HepG2 (cell line): ENCODE results near the gene SPOPL. TPM values are rescaled to one million over a fixed set of nuclear protein-coding genes. Genes with fewer than 3 reads are reported as not detected.
A peak's percentile ranks its signal among the peaks of the same experiment; 100 is the strongest.

Source experiments
- ARID2 ChIP-seq: sonication (generic); formaldehyde crosslinking; IDR thresholded peaks from 2 replicates; pipeline ENCODE4 v1.8.1; 2022; ENCODE audit warnings: mild to moderate bottlenecking, missing genetic modification reagents, borderline replicate concordance
- GFI1 ChIP-seq: sonication (generic); formaldehyde crosslinking; IDR thresholded peaks from 2 replicates; pipeline ENCODE4 v1.5.0; 2020; ENCODE audit warnings: missing genetic modification reagents, mild to moderate bottlenecking, borderline replicate concordance
- NR2F1 ChIP-seq, 2 experiments: fragments of 450-650 bp in 1 of 2; formaldehyde crosslinking in 1 of 2; IDR thresholded peaks; 2 replicates each; pipeline versions ENCODE4 v1.5.0 to v1.6.1; 2016 to 2020; ENCODE audit warnings: mild to moderate bottlenecking in 1 of 2, missing compliant biosample characterization in 1 of 2, missing genetic modification reagents in 1 of 2, moderate library complexity in 1 of 2
- SMAD9 ChIP-seq: sonication (generic); formaldehyde crosslinking; IDR thresholded peaks from 2 replicates; pipeline ENCODE4 v1.5.1; 2020; ENCODE audit warnings: mild to moderate bottlenecking, missing genetic modification reagents
- ZNF672 ChIP-seq: sonication (generic); formaldehyde crosslinking; IDR thresholded peaks from 2 replicates; pipeline ENCODE4 v1.8.1; 2022; ENCODE audit warnings: missing genetic modification reagents
- ZNF75D ChIP-seq: sonication (generic); formaldehyde crosslinking; IDR thresholded peaks from 2 replicates; pipeline ENCODE4 v1.8.1; 2023; ENCODE audit warnings: missing genetic modification reagents, mild to moderate bottlenecking, borderline replicate concordance
- polyA plus RNA-seq, 8 experiments: library from polyadenylated mRNA; depleted of rRNA in 3 of 8; stranded (reverse) in 7 of 8; unstranded in 1 of 8; fragments of >200 nt; fragmentation: Illumina TruSeq in 4 of 8; extraction: Trizol in 4 of 8; gene quantifications; 2 replicates each; pipeline versions ENCODE4 v1.2.1 to v1.2.3, GENCODE V29; 2011 to 2016; ENCODE audit warnings: low read depth in 4 of 8, missing spikeins in 1 of 8, mixed read lengths in 1 of 8; ENCODE audit not compliant: insufficient read depth in 1 of 8
- total RNA-seq, 5 experiments: library from RNA; depleted of rRNA; stranded (reverse); fragments of >200 nt; fragmentation: Illumina TruSeq; extraction: Trizol; gene quantifications; 2 replicates each; pipeline ENCODE4 v1.2.3, GENCODE V29; 2016; ENCODE audit warnings: low read depth in 1 of 5
- TF ChIP-seq, protein P1 (sequence below): sonication (generic); formaldehyde crosslinking; IDR thresholded peaks from 2 replicates; pipeline ENCODE4 v1.8.1; 2022; ENCODE audit warnings: mild to moderate bottlenecking, missing genetic modification reagents
- TF ChIP-seq, protein P2 (sequence below): IDR thresholded peaks from 2 replicates; pipeline ENCODE4 v1.6.1; 2018; ENCODE audit warnings: missing genetic modification reagents, mild to moderate bottlenecking, missing compliant biosample characterization
- TF ChIP-seq, protein P3 (sequence below): sonication (generic); formaldehyde crosslinking; conservative IDR thresholded peaks from 2 replicates; pipeline ENCODE4 v1.4.0; 2020; ENCODE audit warnings: mild to moderate bottlenecking, missing genetic modification reagents, moderate library complexity
- TF ChIP-seq, protein P4 (sequence below): IDR thresholded peaks from 2 replicates; pipeline ENCODE4 v1.6.1; 2016; ENCODE audit warnings: missing compliant biosample characterization, missing genetic modification reagents, borderline replicate concordance
- TF ChIP-seq, protein P5 (sequence below): IDR thresholded peaks from 2 replicates; pipeline ENCODE4 v1.6.1; 2016; ENCODE audit warnings: low read depth, missing genetic modification reagents, missing compliant biosample characterization
- TF ChIP-seq, protein P6 (sequence below): sonication (generic); formaldehyde crosslinking; IDR thresholded peaks from 2 replicates; pipeline ENCODE4 v1.5.0; 2020; ENCODE audit warnings: mild to moderate bottlenecking, missing genetic modification reagents, borderline replicate concordance

SPOPL gene
- total and polyA plus RNA-seq, 2 of the 13 experiments (the other 11 are each of a cell fraction or from before 2014, with no cell fraction given), result 12.6 to 51.6 TPM

DNA sequence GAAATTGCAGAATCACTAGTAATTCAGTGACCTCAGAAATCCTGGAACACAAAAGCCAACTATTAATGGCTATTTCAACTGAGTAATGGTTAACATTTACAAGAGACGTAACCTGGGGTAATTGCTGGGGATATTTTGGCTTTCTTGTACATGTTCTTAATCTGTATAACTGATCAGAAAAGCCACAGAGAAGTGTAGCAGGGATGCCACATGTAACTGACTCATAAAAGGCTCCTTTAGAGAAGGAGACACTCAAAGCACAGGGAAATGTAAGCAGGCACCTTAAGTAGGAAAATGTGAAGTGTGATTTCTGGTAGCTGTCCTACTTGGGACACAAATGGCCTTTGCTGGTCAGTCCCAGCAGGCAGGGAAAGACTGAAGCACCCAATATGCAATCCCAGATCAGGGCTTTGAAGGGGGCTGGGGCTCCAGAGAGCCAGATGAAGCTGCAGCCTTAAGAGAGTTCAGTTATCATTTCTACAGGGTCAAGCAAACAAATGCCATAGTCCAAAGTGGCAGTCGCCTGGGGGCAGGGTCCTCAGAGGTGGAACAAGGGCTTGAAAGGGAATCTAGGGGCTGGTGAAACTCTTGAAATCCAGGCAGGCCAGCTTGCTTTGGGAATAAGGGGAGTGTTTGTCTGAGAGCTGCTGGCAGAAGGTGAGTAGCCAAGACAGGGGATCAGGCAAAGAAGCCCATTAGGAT lies 7.2 kb upstream of the SPOPL start (continued):
- TF ChIP-seq, protein P1, sequence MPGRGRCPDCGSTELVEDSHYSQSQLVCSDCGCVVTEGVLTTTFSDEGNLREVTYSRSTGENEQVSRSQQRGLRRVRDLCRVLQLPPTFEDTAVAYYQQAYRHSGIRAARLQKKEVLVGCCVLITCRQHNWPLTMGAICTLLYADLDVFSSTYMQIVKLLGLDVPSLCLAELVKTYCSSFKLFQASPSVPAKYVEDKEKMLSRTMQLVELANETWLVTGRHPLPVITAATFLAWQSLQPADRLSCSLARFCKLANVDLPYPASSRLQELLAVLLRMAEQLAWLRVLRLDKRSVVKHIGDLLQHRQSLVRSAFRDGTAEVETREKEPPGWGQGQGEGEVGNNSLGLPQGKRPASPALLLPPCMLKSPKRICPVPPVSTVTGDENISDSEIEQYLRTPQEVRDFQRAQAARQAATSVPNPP (CRISPR knock-in tag), result 0 out of 2 replicates have a peak, but pooled peaks have one; percentile 65
- TF ChIP-seq ZNF672 (CRISPR knock-in tag) (no peak), GFI1 (CRISPR knock-in tag) (peak; percentile 79; the same call in 1 of the 2 replicates), NR2F1 (CRISPR knock-in tag; IDR thresholded peaks at IDR 0.05) (peak in 1 of 2 experiments; percentile 20; a peak in 1 of 4 replicates), ZNF75D (CRISPR knock-in tag) (no peak), SMAD9 (no peak), ARID2 (peak; percentile 77; the same call in 1 of the 2 replicates)
- TF ChIP-seq, protein P2, sequence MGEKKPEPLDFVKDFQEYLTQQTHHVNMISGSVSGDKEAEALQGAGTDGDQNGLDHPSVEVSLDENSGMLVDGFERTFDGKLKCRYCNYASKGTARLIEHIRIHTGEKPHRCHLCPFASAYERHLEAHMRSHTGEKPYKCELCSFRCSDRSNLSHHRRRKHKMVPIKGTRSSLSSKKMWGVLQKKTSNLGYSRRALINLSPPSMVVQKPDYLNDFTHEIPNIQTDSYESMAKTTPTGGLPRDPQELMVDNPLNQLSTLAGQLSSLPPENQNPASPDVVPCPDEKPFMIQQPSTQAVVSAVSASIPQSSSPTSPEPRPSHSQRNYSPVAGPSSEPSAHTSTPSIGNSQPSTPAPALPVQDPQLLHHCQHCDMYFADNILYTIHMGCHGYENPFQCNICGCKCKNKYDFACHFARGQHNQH (CRISPR knock-in tag), result no peak
- TF ChIP-seq, protein P3, sequence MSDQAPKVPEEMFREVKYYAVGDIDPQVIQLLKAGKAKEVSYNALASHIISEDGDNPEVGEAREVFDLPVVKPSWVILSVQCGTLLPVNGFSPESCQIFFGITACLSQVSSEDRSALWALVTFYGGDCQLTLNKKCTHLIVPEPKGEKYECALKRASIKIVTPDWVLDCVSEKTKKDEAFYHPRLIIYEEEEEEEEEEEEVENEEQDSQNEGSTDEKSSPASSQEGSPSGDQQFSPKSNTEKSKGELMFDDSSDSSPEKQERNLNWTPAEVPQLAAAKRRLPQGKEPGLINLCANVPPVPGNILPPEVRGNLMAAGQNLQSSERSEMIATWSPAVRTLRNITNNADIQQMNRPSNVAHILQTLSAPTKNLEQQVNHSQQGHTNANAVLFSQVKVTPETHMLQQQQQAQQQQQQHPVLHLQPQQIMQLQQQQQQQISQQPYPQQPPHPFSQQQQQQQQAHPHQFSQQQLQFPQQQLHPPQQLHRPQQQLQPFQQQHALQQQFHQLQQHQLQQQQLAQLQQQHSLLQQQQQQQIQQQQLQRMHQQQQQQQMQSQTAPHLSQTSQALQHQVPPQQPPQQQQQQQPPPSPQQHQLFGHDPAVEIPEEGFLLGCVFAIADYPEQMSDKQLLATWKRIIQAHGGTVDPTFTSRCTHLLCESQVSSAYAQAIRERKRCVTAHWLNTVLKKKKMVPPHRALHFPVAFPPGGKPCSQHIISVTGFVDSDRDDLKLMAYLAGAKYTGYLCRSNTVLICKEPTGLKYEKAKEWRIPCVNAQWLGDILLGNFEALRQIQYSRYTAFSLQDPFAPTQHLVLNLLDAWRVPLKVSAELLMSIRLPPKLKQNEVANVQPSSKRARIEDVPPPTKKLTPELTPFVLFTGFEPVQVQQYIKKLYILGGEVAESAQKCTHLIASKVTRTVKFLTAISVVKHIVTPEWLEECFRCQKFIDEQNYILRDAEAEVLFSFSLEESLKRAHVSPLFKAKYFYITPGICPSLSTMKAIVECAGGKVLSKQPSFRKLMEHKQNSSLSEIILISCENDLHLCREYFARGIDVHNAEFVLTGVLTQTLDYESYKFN (CRISPR knock-in tag), result peak; percentile 81
- TF ChIP-seq, protein P4, sequence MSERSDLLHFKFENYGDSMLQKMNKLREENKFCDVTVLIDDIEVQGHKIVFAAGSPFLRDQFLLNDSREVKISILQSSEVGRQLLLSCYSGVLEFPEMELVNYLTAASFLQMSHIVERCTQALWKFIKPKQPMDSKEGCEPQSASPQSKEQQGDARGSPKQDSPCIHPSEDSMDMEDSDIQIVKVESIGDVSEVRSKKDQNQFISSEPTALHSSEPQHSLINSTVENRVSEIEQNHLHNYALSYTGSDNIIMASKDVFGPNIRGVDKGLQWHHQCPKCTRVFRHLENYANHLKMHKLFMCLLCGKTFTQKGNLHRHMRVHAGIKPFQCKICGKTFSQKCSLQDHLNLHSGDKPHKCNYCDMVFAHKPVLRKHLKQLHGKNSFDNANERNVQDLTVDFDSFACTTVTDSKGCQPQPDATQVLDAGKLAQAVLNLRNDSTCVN (CRISPR knock-in tag), result peak; percentile 67; the same call in 1 of the 2 replicates
- TF ChIP-seq, protein P5, sequence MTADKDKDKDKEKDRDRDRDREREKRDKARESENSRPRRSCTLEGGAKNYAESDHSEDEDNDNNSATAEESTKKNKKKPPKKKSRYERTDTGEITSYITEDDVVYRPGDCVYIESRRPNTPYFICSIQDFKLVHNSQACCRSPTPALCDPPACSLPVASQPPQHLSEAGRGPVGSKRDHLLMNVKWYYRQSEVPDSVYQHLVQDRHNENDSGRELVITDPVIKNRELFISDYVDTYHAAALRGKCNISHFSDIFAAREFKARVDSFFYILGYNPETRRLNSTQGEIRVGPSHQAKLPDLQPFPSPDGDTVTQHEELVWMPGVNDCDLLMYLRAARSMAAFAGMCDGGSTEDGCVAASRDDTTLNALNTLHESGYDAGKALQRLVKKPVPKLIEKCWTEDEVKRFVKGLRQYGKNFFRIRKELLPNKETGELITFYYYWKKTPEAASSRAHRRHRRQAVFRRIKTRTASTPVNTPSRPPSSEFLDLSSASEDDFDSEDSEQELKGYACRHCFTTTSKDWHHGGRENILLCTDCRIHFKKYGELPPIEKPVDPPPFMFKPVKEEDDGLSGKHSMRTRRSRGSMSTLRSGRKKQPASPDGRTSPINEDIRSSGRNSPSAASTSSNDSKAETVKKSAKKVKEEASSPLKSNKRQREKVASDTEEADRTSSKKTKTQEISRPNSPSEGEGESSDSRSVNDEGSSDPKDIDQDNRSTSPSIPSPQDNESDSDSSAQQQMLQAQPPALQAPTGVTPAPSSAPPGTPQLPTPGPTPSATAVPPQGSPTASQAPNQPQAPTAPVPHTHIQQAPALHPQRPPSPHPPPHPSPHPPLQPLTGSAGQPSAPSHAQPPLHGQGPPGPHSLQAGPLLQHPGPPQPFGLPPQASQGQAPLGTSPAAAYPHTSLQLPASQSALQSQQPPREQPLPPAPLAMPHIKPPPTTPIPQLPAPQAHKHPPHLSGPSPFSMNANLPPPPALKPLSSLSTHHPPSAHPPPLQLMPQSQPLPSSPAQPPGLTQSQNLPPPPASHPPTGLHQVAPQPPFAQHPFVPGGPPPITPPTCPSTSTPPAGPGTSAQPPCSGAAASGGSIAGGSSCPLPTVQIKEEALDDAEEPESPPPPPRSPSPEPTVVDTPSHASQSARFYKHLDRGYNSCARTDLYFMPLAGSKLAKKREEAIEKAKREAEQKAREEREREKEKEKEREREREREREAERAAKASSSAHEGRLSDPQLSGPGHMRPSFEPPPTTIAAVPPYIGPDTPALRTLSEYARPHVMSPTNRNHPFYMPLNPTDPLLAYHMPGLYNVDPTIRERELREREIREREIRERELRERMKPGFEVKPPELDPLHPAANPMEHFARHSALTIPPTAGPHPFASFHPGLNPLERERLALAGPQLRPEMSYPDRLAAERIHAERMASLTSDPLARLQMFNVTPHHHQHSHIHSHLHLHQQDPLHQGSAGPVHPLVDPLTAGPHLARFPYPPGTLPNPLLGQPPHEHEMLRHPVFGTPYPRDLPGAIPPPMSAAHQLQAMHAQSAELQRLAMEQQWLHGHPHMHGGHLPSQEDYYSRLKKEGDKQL (CRISPR knock-in tag), result 0 out of 2 replicates have a peak, but pooled peaks have one; percentile 27
- TF ChIP-seq, protein P6, sequence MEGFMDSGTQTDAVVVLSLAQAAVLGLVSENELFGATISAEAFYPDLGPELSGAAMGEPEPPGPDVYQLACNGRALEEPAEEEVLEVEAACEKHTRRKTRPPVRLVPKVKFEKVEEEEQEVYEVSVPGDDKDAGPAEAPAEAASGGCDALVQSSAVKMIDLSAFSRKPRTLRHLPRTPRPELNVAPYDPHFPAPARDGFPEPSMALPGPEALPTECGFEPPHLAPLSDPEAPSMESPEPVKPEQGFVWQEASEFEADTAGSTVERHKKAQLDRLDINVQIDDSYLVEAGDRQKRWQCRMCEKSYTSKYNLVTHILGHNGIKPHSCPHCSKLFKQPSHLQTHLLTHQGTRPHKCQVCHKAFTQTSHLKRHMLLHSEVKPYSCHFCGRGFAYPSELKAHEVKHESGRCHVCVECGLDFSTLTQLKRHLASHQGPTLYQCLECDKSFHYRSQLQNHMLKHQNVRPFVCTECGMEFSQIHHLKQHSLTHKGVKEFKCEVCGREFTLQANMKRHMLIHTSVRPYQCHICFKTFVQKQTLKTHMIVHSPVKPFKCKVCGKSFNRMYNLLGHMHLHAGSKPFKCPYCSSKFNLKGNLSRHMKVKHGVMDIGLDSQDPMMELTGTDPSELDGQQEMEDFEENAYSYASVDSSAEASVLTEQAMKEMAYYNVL, result peak; percentile 40; the same call in 1 of the 2 replicates
